ENCODE measurements around the gene SAXO2.
"Not testable (repeated sequence)": the region's sequence is repeated elsewhere in the genome, so short reads cannot be mapped to it uniquely, and the experiment has no call there.

Gene SAXO2

DNA sequence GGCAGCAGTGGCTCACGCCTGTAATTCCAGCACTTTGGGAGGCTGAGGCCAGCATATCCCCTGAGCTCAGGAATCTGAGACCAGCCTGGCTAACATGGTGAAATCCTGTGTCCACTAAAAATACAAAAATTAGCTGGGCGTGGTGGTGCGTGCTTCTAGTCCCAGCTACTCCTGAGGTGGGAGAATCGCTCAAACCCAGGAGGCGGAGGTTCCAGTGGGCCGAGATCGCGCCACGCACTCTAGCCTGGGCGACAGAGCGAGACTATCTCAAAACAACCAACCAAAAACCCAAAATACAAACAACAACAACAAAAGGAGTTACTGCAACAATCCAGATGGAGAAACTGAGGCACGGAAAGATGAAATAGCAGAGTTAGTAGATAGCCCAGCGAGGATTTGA is 35.4 kb downstream of the SAXO2 start:
- no peak for DNase-seq (ENCODE audit: low read depth)
- H3K4me3 ChIP-seq (ENCODE audit: low read depth, low read length) = no peak overlapping the region
- TF ChIP-seq, protein P1, sequence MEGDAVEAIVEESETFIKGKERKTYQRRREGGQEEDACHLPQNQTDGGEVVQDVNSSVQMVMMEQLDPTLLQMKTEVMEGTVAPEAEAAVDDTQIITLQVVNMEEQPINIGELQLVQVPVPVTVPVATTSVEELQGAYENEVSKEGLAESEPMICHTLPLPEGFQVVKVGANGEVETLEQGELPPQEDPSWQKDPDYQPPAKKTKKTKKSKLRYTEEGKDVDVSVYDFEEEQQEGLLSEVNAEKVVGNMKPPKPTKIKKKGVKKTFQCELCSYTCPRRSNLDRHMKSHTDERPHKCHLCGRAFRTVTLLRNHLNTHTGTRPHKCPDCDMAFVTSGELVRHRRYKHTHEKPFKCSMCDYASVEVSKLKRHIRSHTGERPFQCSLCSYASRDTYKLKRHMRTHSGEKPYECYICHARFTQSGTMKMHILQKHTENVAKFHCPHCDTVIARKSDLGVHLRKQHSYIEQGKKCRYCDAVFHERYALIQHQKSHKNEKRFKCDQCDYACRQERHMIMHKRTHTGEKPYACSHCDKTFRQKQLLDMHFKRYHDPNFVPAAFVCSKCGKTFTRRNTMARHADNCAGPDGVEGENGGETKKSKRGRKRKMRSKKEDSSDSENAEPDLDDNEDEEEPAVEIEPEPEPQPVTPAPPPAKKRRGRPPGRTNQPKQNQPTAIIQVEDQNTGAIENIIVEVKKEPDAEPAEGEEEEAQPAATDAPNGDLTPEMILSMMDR (IDR thresholded peaks at IDR 0.05; ENCODE audit: low read depth, low read length, missing control alignments) = no peak

DNA sequence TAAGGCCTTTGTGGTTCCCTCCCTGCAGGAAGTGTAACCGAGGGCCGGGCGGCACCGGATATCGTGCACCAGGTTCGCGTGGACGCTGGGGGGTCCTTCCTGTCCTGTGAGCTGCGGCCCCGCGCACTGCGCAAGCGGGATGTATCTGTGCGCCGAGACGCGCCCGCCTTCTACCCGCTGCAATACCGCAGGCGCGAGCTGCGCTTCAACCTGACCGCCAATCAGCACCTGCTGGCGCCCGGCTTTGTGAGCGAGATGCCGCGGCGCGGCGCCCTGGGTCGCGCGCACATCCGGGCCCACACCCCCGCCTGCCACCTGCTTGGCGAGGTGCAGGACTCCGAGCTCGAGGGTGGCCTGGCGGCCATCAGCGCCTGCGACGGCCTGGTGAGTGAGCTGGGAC is 35.9 kb downstream of the SAXO2 start:
- no peak for DNase-seq (ENCODE audit: low read depth)
- H3K4me3 ChIP-seq (ENCODE audit: low read depth, low read length) = no peak overlapping the region
- TF ChIP-seq, protein P1 (IDR thresholded peaks at IDR 0.05; ENCODE audit: low read depth, low read length, missing control alignments) = no peak

DNA sequence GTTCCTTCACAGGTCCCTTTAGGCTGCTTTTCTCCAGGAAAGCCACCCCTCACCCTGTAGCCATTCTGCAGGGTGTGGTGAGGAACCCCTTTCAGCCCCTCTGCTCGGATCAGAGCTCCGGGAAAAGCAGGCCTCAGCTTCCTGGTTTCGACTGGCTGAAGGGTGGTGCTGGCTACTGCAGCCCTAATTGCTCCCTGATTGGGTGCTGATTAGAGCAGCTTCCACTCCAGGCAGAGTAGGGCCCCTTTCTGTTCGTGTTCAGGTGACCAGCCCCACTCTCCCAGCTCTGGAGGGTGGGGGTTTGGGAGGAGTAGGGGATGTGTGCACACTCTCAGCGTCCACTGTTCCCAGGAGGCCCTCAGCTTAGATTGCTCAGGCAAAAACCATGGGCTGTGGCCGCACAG is 36.9 kb downstream of the SAXO2 start:
- H3K4me3 ChIP-seq (ENCODE audit: low read depth, low read length); DNase-seq (ENCODE audit: low read depth): not testable (repeated sequence)

DNA sequence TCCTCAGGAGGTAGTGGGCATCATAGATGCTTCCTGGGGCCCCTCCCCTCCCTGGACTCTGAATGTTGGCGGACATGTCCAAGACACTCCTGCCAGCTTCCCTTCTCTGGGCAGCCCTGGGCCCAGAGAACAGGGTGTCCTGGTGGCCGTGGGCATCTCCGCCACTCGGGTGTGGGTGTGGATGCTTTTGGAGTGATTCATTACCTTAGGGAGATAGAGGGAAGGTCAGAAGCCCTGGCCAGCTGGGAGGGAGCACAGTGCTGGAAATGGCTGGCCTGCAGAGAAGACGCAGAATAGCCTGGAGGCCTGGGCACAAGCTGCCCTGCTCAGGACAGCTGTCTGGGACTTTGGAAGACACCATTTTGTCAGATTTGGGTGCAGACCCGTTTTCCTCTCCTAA is 37.7 kb downstream of the SAXO2 start:
- not testable (repeated sequence) for DNase-seq (ENCODE audit: low read depth); H3K4me3 ChIP-seq (ENCODE audit: low read depth, low read length)

DNA sequence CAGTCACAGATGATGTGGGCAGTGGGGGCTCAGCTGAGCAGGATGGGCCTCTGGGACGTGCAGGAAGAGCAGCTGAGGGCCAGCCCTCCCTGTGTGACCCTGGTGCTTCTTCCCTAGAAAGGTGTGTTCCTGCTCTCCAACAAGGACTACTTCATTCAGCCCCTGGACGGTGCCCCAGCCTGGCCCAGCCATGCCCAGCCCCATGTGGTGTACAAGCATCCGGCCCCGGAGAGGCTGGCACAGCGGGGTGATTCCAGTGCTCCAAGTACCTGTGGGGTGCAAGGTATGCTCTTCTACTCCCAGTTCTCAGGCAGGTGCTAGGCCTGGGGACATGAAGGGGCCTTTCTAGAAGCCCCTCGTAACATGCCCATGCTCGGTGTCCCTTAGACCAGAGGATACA is 38.3 kb downstream of the SAXO2 start:
- TF ChIP-seq, protein P1 (IDR thresholded peaks at IDR 0.05; ENCODE audit: low read depth, low read length, missing control alignments) = no peak
- DNase-seq (ENCODE audit: low read depth) = no peak

DNA sequence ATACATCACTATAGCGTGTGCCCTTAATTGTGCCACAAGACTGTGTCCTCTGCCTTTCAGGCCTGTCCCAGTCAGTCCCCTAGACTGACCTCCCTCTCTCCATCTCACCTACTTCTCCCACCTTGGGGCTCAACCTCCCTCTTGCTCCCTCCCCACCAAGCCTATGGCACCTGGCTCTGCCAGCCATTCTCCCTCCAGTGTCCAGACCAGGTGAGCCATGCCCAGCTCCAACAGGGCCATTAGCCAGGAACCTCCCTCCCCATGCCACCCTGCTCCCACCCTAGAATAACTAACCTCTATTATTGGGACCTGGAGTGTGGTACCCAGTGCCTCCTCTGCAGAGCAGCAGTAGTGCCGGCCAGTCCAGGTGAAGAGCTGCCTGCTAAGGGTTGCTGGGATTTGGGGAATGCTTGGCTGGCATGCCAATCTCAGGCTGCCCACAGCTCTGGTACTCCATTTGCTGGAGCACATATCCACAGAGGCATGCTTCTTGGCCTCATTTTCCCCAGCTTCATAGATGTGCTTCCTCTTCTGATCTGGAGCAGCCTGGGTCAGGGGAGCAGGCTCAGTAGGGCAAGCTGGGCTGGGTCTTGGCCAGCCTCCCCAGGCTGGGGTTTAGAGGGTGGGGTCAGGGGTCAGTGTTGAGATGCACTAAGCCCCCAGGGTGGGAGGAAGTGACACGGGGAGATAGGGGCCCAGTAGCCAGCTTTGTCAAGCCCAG is 38.8 kb downstream of the SAXO2 start:
- TF ChIP-seq, protein P1 (IDR thresholded peaks at IDR 0.05; ENCODE audit: low read depth, low read length, missing control alignments) = no peak
- no peak for DNase-seq (ENCODE audit: low read depth)
- no peak overlapping the region for H3K4me3 ChIP-seq (ENCODE audit: low read depth, low read length)

More for the DNA sequence above, 38.3 kb downstream of the SAXO2 start:
- H3K4me3 ChIP-seq (ENCODE audit: low read depth, low read length) = no peak overlapping the region

DNA sequence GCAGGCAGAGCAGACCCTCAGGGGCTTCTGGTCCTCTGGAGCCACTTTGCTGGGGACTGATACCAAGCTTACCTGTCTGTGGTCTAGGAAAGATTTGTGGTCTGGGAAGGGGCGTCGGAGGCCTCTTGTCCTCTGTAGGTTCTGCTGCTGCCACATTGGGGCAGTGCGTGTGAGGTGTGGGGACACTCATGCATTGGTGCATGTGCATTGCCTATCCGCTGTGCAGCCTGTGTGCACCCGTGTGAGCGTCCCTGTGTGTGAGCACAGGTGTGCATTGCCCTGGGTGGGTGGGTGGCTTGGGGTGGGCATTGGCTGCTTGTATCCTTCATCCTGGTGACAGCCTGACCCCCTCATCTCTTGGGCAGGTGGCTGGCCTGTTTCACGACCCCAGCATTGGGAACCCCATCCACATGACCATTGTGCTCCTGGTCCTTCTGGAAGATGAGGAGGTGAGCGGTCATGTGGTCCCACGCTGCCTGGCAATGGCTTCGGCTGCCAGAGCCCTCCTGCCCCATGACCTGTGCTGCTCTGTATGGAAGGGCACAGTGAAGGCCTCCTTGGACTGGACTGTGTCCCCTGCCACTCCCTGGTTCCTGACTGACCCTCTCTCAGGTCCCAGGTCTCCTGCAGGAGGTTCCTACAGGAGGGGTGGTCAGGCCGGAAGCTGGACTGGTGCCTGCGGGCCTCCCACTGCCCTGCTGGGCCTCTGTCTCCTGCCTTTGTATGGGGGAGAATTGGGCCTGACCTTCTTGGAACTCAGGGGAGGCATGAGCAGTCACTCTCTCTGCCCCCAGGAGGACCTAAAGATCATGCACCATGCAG is 41.5 kb downstream of the SAXO2 start:
- TF ChIP-seq, protein P1 (IDR thresholded peaks at IDR 0.05; ENCODE audit: low read depth, low read length, missing control alignments) = no peak
- DNase-seq (ENCODE audit: low read depth) = no peak

DNA sequence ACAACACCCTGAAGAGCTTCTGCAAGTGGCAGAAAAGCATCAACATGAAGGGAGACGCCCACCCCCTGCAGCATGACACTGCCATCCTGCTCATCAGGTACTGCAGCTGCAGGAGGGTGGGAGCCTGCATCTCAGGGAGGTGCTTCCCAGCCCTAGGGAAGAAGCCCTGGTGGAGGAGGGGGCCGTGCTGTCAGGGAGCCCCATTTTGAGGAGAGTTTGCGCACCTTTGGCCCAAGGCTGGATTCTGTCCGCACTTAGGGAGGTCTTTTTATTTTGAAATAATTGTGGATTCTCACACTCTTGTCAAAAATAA is 42.1 kb downstream of the SAXO2 start:
- TF ChIP-seq, protein P1 (IDR thresholded peaks at IDR 0.05; ENCODE audit: low read depth, low read length, missing control alignments) = no peak
- H3K4me3 ChIP-seq (ENCODE audit: low read depth, low read length) = no peak overlapping the region
- DNase-seq (ENCODE audit: low read depth) = no peak

More for the DNA sequence above, 41.5 kb downstream of the SAXO2 start:
- no peak overlapping the region for H3K4me3 ChIP-seq (ENCODE audit: low read depth, low read length)
